Panc1 (cell line): ENCODE data around the gene PRKCZ. TPM values are rescaled to one million over a fixed set of nuclear protein-coding genes. Genes with fewer than 3 reads are reported as not detected.

Experiments used
- ATAC-seq: fragments of 200-7000 bp; cut with Tn5 transposase; 2 replicates; pipeline ENCODE4 v1.9.1; 2020; ENCODE audit warnings: mild to moderate bottlenecking, moderate library complexity
- BruUV-seq: library from RNA; stranded (reverse); fragments of 400-500 nt; replicated peaks from 2 replicates; lab custom pipeline; 2021; lab: Mats Ljungman, UMichigan
- CTCF ChIA-PET: fragments of 300-600 bp; sonication (Branson Sonifier 250); formaldehyde crosslinking; loops from one replicate; lab custom pipeline; 2022; ENCODE audit warnings: antibody characterized with exemption; lab: Charles Lee
- POLR2A ChIA-PET: fragments of 300-600 bp; sonication (Branson Sonifier 250); formaldehyde crosslinking; loops from one replicate; lab custom pipeline; 2022; ENCODE audit warnings: antibody characterized with exemption; lab: Charles Lee
- DNase-seq: peaks from one replicate; pipeline ENCODE4 v3.0.0-alpha.2; 2010; ENCODE audit warnings: low read depth, low spot score
- H3K27ac ChIP-seq: 2 replicates; pipeline ENCODE4 v1.5.1; 2011; ENCODE audit warnings: mild to moderate bottlenecking, low read length, inconsistent platforms
- H3K27me3 ChIP-seq: fragments of 200-500 bp; sonication (Bioruptor generic); 2 replicates; pipeline ENCODE4 v1.6.0; 2014; ENCODE audit warnings: low read length, inconsistent platforms; ENCODE audit not compliant: control insufficient read depth, insufficient read depth
- H3K36me3 ChIP-seq: fragments of 200-500 bp; sonication (Bioruptor generic); 2 replicates; pipeline ENCODE4 v1.5.1; 2014; ENCODE audit warnings: inconsistent platforms, mild to moderate bottlenecking, low read length, moderate library complexity; ENCODE audit not compliant: control insufficient read depth, insufficient read depth
- H3K4me1 ChIP-seq: 2 replicates; pipeline ENCODE4 v1.5.1; 2011; ENCODE audit warnings: inconsistent platforms, mild to moderate bottlenecking, low read length, moderate library complexity; ENCODE audit not compliant: control insufficient read depth, insufficient read depth
- H3K4me3 ChIP-seq, 2 experiments: 2 replicates each; pipeline ENCODE4 v1.5.1; 2011 to 2012; ENCODE audit warnings: low read depth in 2 of 2, low read length in 2 of 2, mild to moderate bottlenecking in 2 of 2, inconsistent platforms in 1 of 2, moderate library complexity in 1 of 2
- H3K9me3 ChIP-seq: fragments of 200-500 bp; sonication (Bioruptor generic); 2 replicates; pipeline ENCODE4 v1.5.1; 2014; ENCODE audit warnings: low read depth, mild to moderate bottlenecking, inconsistent platforms, low read length, moderate library complexity; ENCODE audit not compliant: control insufficient read depth, insufficient read depth
- POLR2AphosphoS5 ChIP-seq: IDR thresholded peaks from 2 replicates; pipeline ENCODE4 v1.6.1; 2012; ENCODE audit warnings: mild to moderate bottlenecking, low read depth, low read length, moderate library complexity
- SIN3A ChIP-seq: IDR thresholded peaks from 2 replicates; pipeline ENCODE4 v1.6.1; 2012; ENCODE audit warnings: low read depth, mild to moderate bottlenecking, low read length, moderate library complexity, borderline replicate concordance; ENCODE audit not compliant: insufficient read depth
- TCF7L2 ChIP-seq: IDR thresholded peaks from 2 replicates; pipeline ENCODE4 v1.6.1; 2011; ENCODE audit warnings: mild to moderate bottlenecking, low read depth, low read length, inconsistent platforms
- in situ Hi-C: cut with HindIII; loops from 2 replicates; pipeline ENCODE4 v1.10.0; 2016; ENCODE audit warnings: low sequenced_read_pairs, low pct_unique_long_range_greater_than_20kb
- intact Hi-C: fragments of 100-400 bp; cut with micrococcal nuclease; formaldehyde crosslinking; loops from one replicate; pipeline ENCODE4 v1.10.0; 2022; ENCODE audit not compliant: unreplicated experiment
- total RNA-seq: library from RNA; stranded (reverse); gene quantifications from one replicate; pipeline ENCODE4 v1.2.1, GENCODE V29; 2021; ENCODE audit not compliant: unreplicated experiment
- TF ChIP-seq, protein P1 (sequence below): fragments of 450-650 bp; IDR thresholded peaks from 2 replicates; pipeline ENCODE4 v1.5.1; 2017; ENCODE audit warnings: mild to moderate bottlenecking
- TF ChIP-seq, protein P2 (sequence below), 2 experiments: IDR thresholded peaks; 2 replicates each; pipeline ENCODE4 v1.6.1; 2011 to 2012; ENCODE audit warnings: low read depth in 2 of 2, control low read depth in 1 of 2, low read length in 1 of 2, mild to moderate bottlenecking in 1 of 2, moderate library complexity in 1 of 2; ENCODE audit not compliant: insufficient read depth in 1 of 2

PRKCZ gene
- total RNA-seq, 1 experiment from 2014 or later = 26.7 TPM

DNA sequence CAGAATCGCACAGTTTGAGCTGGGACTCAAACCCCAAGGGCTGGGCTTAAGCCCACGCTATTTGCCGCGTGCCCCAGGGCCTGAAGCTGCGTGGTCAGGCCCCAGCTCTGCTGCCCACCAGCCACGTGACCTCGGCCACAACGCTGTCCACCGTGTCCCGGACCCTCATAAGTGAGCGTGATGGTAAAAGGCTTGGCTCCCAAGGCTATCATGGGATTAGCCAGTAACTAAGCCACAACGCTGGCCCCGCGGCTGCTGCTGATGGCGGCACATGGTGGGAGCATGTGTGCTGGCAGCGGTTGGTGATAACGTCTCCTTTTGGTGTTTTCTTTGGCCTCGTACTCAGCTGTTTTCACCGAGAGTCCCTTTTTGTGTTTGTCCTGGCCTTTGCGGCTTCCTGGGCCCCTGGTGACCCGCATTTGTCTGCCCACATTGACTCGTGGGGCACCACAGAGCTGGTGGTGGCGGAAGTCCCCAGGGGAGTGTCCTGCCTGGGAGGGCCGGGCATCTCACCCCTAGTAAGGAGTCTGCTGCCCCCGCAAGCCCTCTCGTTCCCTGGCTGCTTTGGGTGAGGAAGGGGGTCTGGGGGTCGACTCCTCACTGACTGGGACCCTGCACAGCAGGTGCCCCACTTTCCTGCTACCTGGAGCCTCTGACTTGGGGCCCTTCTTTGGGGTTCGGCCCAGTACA is 29.3 kb downstream of the PRKCZ start:
- 0 out of 2 replicates have a peak, but pooled peaks cover 6% of the 10 kb centered on the region for H3K9me3 ChIP-seq
- TF ChIP-seq POLR2AphosphoS5 = no peak
- TF ChIP-seq, protein P1, sequence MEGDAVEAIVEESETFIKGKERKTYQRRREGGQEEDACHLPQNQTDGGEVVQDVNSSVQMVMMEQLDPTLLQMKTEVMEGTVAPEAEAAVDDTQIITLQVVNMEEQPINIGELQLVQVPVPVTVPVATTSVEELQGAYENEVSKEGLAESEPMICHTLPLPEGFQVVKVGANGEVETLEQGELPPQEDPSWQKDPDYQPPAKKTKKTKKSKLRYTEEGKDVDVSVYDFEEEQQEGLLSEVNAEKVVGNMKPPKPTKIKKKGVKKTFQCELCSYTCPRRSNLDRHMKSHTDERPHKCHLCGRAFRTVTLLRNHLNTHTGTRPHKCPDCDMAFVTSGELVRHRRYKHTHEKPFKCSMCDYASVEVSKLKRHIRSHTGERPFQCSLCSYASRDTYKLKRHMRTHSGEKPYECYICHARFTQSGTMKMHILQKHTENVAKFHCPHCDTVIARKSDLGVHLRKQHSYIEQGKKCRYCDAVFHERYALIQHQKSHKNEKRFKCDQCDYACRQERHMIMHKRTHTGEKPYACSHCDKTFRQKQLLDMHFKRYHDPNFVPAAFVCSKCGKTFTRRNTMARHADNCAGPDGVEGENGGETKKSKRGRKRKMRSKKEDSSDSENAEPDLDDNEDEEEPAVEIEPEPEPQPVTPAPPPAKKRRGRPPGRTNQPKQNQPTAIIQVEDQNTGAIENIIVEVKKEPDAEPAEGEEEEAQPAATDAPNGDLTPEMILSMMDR = no peak
- TF ChIP-seq, protein P2, sequence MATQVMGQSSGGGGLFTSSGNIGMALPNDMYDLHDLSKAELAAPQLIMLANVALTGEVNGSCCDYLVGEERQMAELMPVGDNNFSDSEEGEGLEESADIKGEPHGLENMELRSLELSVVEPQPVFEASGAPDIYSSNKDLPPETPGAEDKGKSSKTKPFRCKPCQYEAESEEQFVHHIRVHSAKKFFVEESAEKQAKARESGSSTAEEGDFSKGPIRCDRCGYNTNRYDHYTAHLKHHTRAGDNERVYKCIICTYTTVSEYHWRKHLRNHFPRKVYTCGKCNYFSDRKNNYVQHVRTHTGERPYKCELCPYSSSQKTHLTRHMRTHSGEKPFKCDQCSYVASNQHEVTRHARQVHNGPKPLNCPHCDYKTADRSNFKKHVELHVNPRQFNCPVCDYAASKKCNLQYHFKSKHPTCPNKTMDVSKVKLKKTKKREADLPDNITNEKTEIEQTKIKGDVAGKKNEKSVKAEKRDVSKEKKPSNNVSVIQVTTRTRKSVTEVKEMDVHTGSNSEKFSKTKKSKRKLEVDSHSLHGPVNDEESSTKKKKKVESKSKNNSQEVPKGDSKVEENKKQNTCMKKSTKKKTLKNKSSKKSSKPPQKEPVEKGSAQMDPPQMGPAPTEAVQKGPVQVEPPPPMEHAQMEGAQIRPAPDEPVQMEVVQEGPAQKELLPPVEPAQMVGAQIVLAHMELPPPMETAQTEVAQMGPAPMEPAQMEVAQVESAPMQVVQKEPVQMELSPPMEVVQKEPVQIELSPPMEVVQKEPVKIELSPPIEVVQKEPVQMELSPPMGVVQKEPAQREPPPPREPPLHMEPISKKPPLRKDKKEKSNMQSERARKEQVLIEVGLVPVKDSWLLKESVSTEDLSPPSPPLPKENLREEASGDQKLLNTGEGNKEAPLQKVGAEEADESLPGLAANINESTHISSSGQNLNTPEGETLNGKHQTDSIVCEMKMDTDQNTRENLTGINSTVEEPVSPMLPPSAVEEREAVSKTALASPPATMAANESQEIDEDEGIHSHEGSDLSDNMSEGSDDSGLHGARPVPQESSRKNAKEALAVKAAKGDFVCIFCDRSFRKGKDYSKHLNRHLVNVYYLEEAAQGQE (IDR thresholded peaks at IDR 0.05; ENCODE audit: insufficient read depth in 1 of 2, low read depth in 2 of 2, low read length in 1 of 2) = no peak
- no peaks in the 10 kb centered on the region for H3K36me3 ChIP-seq
- no peak overlapping the region for H3K4me3 ChIP-seq
- no TSS peak for BruUV-seq
- in situ Hi-C loops = no loop called here
- intact Hi-C loops = no loop called here
- 0 out of 2 replicates have a peak, but pooled peaks cover 1% of the 10 kb centered on the region for H3K4me1 ChIP-seq
- ChIA-PET CTCF (no interaction called here), POLR2A (no interaction called here)
- DNase-seq (no peak), ATAC-seq (no peak)
- H3K27me3 ChIP-seq = no peaks in the 10 kb centered on the region
- no peak overlapping the region for H3K27ac ChIP-seq

DNA sequence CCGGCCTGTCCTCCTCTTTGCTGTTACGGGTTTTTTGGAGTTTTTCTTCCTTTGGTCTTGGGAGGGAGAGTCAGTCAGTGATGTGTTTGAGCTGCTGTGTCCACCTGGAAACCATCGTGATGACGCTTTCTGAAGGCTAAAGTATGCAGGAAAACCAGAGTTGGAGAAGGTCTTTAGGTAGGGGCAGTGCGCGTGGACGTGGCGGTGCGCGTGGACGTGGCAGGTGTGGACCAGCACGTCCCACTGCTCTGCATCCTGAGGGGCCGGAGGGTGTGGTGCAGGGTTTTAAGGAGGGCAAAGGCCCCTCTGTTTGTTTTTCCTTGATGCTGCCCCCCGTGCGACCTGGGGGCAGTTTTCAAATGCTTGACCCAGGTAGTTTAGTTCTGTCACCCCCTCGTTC is 29.9 kb downstream of the PRKCZ start:
- no peak for ATAC-seq
- no peak for TF ChIP-seq SIN3A
- no peak for TF ChIP-seq POLR2AphosphoS5
- TF ChIP-seq, protein P1 = no peak
- no peak for TF ChIP-seq TCF7L2
- TF ChIP-seq, protein P2 (IDR thresholded peaks at IDR 0.05; ENCODE audit: insufficient read depth in 1 of 2, low read depth in 2 of 2, low read length in 1 of 2) = no peak

More for the DNA sequence above, 29.9 kb downstream of the PRKCZ start:
- Histone ChIP-seq H3K27me3 (no peaks in the 10 kb centered on the region), H3K4me1 (no peaks in the 10 kb centered on the region), H3K27ac (no peak overlapping the region), H3K4me3 (no peak overlapping the region), H3K36me3 (no peaks in the 10 kb centered on the region), H3K9me3 (0 out of 2 replicates have a peak, but pooled peaks cover 6% of the 10 kb centered on the region)
- in situ Hi-C loops = no loop called here
- no peak for DNase-seq
- POLR2A ChIA-PET = no interaction called here
- CTCF ChIA-PET = no interaction called here
- intact Hi-C loops = no loop called here
- no TSS peak for BruUV-seq
